A673 (cell line): ENCODE measurements around the gene CDC42EP5.

Experiments
- CTCF ChIP-seq: fragments of 300-800, 200-600 bp; sonication (generic); conservative IDR thresholded peaks from 2 replicates; pipeline ENCODE4 v1.5.1; 2017; ENCODE audit warnings: low read depth, mild to moderate bottlenecking, antibody characterized with exemption, low read length, moderate library complexity, mixed read lengths
- EZH2 ChIP-seq: fragments of 200-600 bp; sonication (generic); IDR thresholded peaks from 2 replicates; pipeline ENCODE4 v1.6.1; 2017; ENCODE audit warnings: borderline replicate concordance, low read depth, mild to moderate bottlenecking, mixed read lengths, antibody characterized with exemption, low read length; ENCODE audit not compliant: poor library complexity, severe bottlenecking

- TF ChIP-seq CTCF (no peak), EZH2 (no peak)
These were observed 48.3 kb downstream of the CDC42EP5 start for GRCh38 chr19:54424660-54425381.
